Pancreas (tissue), 10 donors: Measurements from ENCODE around the gene PAX8. TPM values are rescaled to one million over a fixed set of nuclear protein-coding genes. Genes with fewer than 3 reads are reported as not detected.
A peak's percentile ranks its signal among the peaks of the same experiment; 100 is the strongest.
"Not testable (repeated sequence)": the region's sequence is repeated elsewhere in the genome, so short reads cannot be mapped to it uniquely, and the experiment has no call there.

Source experiments
- ATAC-seq, 4 donors: fragments of 200-7000 bp; cut with Tn5 transposase; one replicate each; pipeline versions ENCODE4 v1.8.0 to v1.9.1; 2020; ENCODE audit warnings: mild to moderate bottlenecking in 4 of 4, moderate library complexity in 4 of 4
- DNase-seq, 6 donors: peaks; one replicate each; pipeline ENCODE4 v3.0.0-alpha.2; 2020
- FAIRE-seq: peaks from 2 replicates; lab custom pipeline; 2012; peaks lifted over from hg19 to GRCh38; lab: Jason Lieb, UNC
- H3K27ac ChIP-seq, 4 donors: fragments of 200-600 bp; sonication (generic); 1 replicate in 3 of 4; 2 replicates in 1 of 4; pipeline versions ENCODE4 v1.5.0 to v1.8.0; 2020
- H3K27me3 ChIP-seq, 4 donors: fragments of 200-600 bp; one replicate each; pipeline ENCODE4 v1.8.0; 2021
- H3K36me3 ChIP-seq, 3 donors: fragments of 200-600 bp; sonication (generic) in 1 of 3; one replicate each; pipeline versions ENCODE4 v1.5.0 to v1.8.0; 2020 to 2021
- H3K4me1 ChIP-seq, 3 donors: fragments of 200-600 bp; one replicate each; pipeline ENCODE4 v1.8.0; 2021
- H3K4me3 ChIP-seq, 4 donors: fragments of 200-600 bp; sonication (generic) in 2 of 4; one replicate each; pipeline versions ENCODE4 v1.5.0 to v1.8.0; 2020 to 2021
- H3K9me3 ChIP-seq, 4 donors: fragments of 200-600 bp; one replicate each; pipeline ENCODE4 v1.8.0; 2021
- CTCF ChIP-seq, 4 donors: fragments of 200-600 bp; sonication (generic) in 3 of 4; IDR thresholded peaks; one replicate each; pipeline versions ENCODE4 v1.5.0 to v1.8.0; 2021; ENCODE audit warnings: antibody characterized with exemption in 4 of 4
- WGBS, 2 donors: extraction: QIAGEN DNeasy Blood & Tissue Kit; methylation state at CpG; one replicate each; pipeline ENCODE4 v1.1.7; 2013; 5-methylcytosine and 5-hydroxymethylcytosine counted together
- intact Hi-C, 3 donors: fragments of 100-400 bp; cut with DNase I; formaldehyde crosslinking; loops; one replicate each; pipeline versions ENCODE4 v1.11.1 to v1.14.2; 2022
- polyA plus RNA-seq, 2 donors: library from polyadenylated mRNA; stranded (reverse); fragments of 200-250 nt; gene quantifications; one replicate each; pipeline ENCODE4 v1.2.3, GENCODE V29; 2013
- total RNA-seq, 6 donors: library from RNA; stranded (reverse); fragmentation: NEBNext Ultra II Directional in 4 of 6; extraction: Animal tissue kit (Norgen Biotek cat#: 25700) in 4 of 6; gene quantifications; one replicate each; pipeline versions ENCODE4 v1.2.1 to v1.2.4, GENCODE V29; 2021 to 2023
- donor health status: healthy with polysubstance abuse.
- donor health status: DM: no; HTN: no; CAD: no; lungs with moderate emphysema.
- donor health status: DM: no; HTN: no; CAD: no.
- donor health status: control.
- donor health status: control.
- donor health status: Bipolar disorder and iron deficiency.
- donor health status: DM: yes; HTN: yes; CAD: no.
- donor health status: DM: no; HTN: no; CAD: no.
- donor health status: DM: no; HTN: no; CAD: no.
- donor health status: DM: yes; HTN: yes; CAD: no.

PAX8 gene
- total and polyA plus RNA-seq, 8 donors, result 0.23 to 1.1 (median 0.55) TPM; not detected in 2

DNA sequence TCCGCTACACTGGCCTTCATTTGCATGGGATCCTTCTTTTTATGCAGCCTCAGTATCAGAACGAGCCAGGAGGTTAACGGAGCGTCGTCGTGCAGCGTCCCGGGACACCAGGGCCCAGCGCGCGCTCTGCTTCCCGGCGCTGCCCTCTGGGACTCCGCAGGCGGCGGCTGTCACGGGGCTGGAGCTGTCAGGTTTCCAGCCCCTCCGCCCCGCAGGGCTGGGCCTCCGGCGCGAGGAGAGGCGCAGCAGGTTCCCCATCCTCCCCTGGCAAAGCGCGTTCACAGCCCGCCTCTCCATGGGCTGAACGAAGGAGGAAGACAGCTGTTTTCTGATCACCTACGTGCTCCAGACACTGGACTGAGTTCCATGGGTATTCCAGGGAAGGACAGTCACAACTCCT lies 12.5 kb upstream of the PAX8 start:
- no peaks in the 10 kb centered on the region for H3K27me3 ChIP-seq
- DNase-seq, result no peak
- 39 to 45% methylated on average over 26 to 28 of the region's 28 CpGs for WGBS, 2 donors
- FAIRE-seq, result no peak
- TF ChIP-seq CTCF (IDR thresholded peaks at IDR 0.05), result no peak
- H3K4me3 ChIP-seq, result no peak overlapping the region
- intact Hi-C loops, result no loop called here
- H3K27ac ChIP-seq, result peak overlapping the region in 2 of 4 donors; percentile 22 to 36
- ATAC-seq, result no peak
- H3K4me1 ChIP-seq, result peaks cover 0 to 6% (median 0%) of the 10 kb centered on the region in 3 donors
- H3K9me3 ChIP-seq, result no peaks in the 10 kb centered on the region
- no peaks in the 10 kb centered on the region for H3K36me3 ChIP-seq

DNA sequence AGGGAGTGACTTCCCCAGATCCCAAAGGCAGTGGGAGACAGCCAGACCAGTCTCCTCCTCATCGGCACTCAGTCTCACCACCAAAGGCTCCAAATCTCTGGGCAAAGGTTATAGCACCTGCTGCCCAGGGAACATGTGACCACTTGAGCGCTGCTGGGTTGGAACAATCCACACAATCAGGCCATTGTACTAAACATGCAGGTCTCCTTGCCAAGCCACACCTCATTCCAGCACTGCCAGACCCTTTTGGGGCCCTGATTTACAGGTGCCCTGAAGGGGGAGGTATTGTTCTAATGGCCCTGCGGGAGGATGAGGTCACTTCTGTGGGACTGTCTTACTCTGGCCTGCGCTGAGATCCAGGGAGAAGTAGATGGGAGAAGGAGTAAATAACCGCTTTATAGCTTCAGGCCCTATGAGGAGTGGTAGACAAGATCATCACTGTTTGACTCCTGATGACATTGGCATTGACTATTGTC lies 10.0 kb upstream of the PAX8 start:
- peak overlapping the region; percentile 43 to 87 (median 72) for H3K27ac ChIP-seq
- WGBS, 2 donors, result 28 to 31% methylated on average over 5 of the region's 5 CpGs
- peaks cover 0 to 17% (median 0%) of the 10 kb centered on the region in 3 donors for H3K4me1 ChIP-seq
- H3K9me3 ChIP-seq, FAIRE-seq, intact Hi-C loops, H3K4me3 ChIP-seq, H3K27me3 ChIP-seq, H3K36me3 ChIP-seq: not testable (repeated sequence)
- DNase-seq (peak in 4 of 6 donors; percentile 57 to 74 (median 70)), ATAC-seq (peak; percentile 82 to 89 (median 87))

DNA sequence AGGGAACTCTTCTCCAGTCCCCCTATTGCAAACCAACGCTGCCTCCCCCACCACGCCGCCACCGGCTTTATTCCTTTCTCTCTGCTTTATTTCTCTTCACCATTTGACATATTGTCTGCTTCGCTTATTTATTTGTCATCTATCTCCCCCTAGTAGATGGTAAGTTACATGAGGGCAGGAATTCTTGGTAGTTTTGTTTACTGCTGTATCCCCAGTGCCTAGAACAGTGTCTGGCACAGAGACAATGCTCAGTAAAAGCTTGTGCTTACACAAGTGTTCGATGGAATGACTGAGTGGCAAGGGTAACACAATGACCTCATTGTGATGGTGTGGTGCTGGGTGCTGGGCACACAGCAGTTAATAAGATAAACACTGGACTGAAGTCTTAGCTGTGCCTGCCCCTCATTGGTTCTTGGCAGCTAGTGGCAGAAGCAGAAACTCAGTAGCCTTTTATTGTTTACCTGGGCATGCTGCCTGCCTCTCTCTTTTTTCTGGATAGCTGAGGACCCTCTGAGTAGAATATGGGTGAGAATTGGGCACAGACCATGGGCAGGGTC lies 9.5 kb upstream of the PAX8 start:
- ATAC-seq, result peak; percentile 69 to 79 (median 74)
- FAIRE-seq, result not testable (repeated sequence)

DNA sequence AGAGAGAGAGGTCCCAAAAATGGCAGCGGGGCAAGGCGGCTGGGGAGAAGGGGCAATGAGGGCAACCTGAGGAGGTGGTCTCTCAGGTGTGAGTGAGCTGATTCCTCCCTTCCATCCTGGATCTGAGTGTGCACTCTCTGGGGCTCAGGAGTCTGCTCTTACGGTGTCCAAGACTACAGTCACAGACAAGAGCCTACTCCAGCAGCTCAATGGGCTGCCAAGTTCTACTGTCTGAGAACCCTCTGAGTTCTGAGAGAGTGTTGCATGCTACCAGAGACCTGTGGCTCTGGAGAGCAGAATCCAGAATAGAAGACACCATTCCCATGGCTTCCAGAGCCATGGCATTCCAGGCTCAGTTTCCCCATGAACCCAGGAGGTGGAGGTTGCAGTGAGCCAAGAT lies 7.1 kb upstream of the PAX8 start:
- no peaks in the 10 kb centered on the region for H3K27me3 ChIP-seq
- no peaks in the 10 kb centered on the region for H3K36me3 ChIP-seq
- DNase-seq (no peak), FAIRE-seq (no peak), ATAC-seq (no peak)
- H3K9me3 ChIP-seq, result no peaks in the 10 kb centered on the region
- no peak overlapping the region for H3K4me3 ChIP-seq
- WGBS, 2 donors, result 93 to 94% methylated on average over 3 of the region's 3 CpGs
- peak overlapping the region in 1 of 4 donors; percentile 93 for H3K27ac ChIP-seq
- intact Hi-C loops, result no loop called here
- no peak for TF ChIP-seq CTCF (IDR thresholded peaks at IDR 0.05)
- H3K4me1 ChIP-seq, result peaks cover 0 to 37% (median 10%) of the 10 kb centered on the region in 3 donors

More for the DNA sequence above, 9.5 kb upstream of the PAX8 start:
- H3K4me3 ChIP-seq, H3K27me3 ChIP-seq, intact Hi-C loops, H3K36me3 ChIP-seq, H3K9me3 ChIP-seq: not testable (repeated sequence)
- H3K4me1 ChIP-seq, result peaks cover 0 to 20% (median under 1%) of the 10 kb centered on the region in 3 donors
- peak overlapping the region; percentile 35 to 87 (median 72) for H3K27ac ChIP-seq
- WGBS, 2 donors, result 18 to 25% methylated on average over 4 to 6 of the region's 6 CpGs
- peak in 2 of 6 donors; percentile 44 to 55 for DNase-seq

- H3K4me3 ChIP-seq, H3K36me3 ChIP-seq, DNase-seq, intact Hi-C loops, H3K27me3 ChIP-seq, H3K9me3 ChIP-seq, ATAC-seq: not testable (repeated sequence)
- peak; percentile 91 for FAIRE-seq
- peaks cover 0 to 37% (median 10%) of the 10 kb centered on the region in 3 donors for H3K4me1 ChIP-seq
- whole genome bisulfite sequencing, 2 donors, result 85 to 86% methylated on average over 6 of the region's 6 CpGs
- H3K27ac ChIP-seq, result peak overlapping the region; percentile 77 to 93 (median 83)
Observed at GRCh38 chr2:113284999-113285398, 6.3 kb upstream of the PAX8 start.

GRCh38 chr2:113284476-113284875 lies 5.8 kb upstream of the PAX8 start:
- no peak for DNase-seq
- Histone ChIP-seq H3K4me1 (peaks cover 0 to 36% (median 10%) of the 10 kb centered on the region in 3 donors), H3K4me3 (no peak overlapping the region), H3K27me3 (no peaks in the 10 kb centered on the region), H3K36me3 (no peaks in the 10 kb centered on the region), H3K27ac (peak overlapping the region; percentile 77 to 93 (median 83)), H3K9me3 (no peaks in the 10 kb centered on the region)
- no peak for FAIRE-seq
- intact Hi-C loops, result no loop called here
- no peak for TF ChIP-seq CTCF (IDR thresholded peaks at IDR 0.05)
- WGBS, 2 donors, result 91 to 100% methylated on average over 1 of the region's 1 CpG
- ATAC-seq, result no peak
